Naive thymus-derived CD8-positive, alpha-beta T cell (primary cell): ENCODE data around the gene HOXD9. TPM values are rescaled to one million over a fixed set of nuclear protein-coding genes. Genes with fewer than 3 reads are reported as not detected.

Experiments used
- ATAC-seq, 2 donors: fragments of 150-1000 bp; cut with Tn5 transposase in 1 of 2; sonication (Bioruptor Pico), chemical (Tn5 transposase) in 1 of 2; 1 replicate in 1 of 2; 2 replicates in 1 of 2; pipeline ENCODE4 v1.10.0; 2021; ENCODE audit warnings: mild to moderate bottlenecking in 2 of 2, moderate library complexity in 2 of 2
- POLR2A ChIA-PET: fragments of 350-600 bp; sonication (Branson Sonifier 250); formaldehyde crosslinking; loops from one replicate; lab custom pipeline; 2021; ENCODE audit warnings: antibody characterized with exemption; lab: Charles Lee
- DNase-seq, 10 donors: peaks; one replicate each; pipeline versions ENCODE4 v3.0.0 to v3.0.0-alpha.2; 2020 to 2022
- H3K27ac Mint-ChIP-seq, 10 donors: one replicate each; pipeline ENCODE4 v1.8.0; 2020 to 2022; ENCODE audit warnings: mild to moderate bottlenecking in 10 of 10, mixed read lengths in 10 of 10, moderate library complexity in 4 of 10, inconsistent platforms in 1 of 10
- H3K27me3 Mint-ChIP-seq, 5 donors: one replicate each; pipeline ENCODE4 v1.8.0; 2021 to 2022; ENCODE audit warnings: mixed read lengths in 5 of 5
- H3K36me3 Mint-ChIP-seq, 3 donors: one replicate each; pipeline ENCODE4 v1.8.0; 2020 to 2022; ENCODE audit warnings: mixed read lengths in 3 of 3, mild to moderate bottlenecking in 2 of 3, inconsistent platforms in 1 of 3
- H3K4me1 Mint-ChIP-seq, 4 donors: one replicate each; pipeline ENCODE4 v1.8.0; 2021 to 2022; ENCODE audit warnings: mixed read lengths in 4 of 4
- H3K4me3 Mint-ChIP-seq, 10 donors: one replicate each; pipeline ENCODE4 v1.8.0; 2020 to 2022; ENCODE audit warnings: mild to moderate bottlenecking in 10 of 10, mixed read lengths in 10 of 10, moderate library complexity in 6 of 10, inconsistent platforms in 1 of 10
- H3K9me3 Mint-ChIP-seq, 9 donors: one replicate each; pipeline ENCODE4 v1.8.0; 2020 to 2022; ENCODE audit warnings: mixed read lengths in 9 of 9, mild to moderate bottlenecking in 3 of 9, inconsistent platforms in 1 of 9, moderate library complexity in 1 of 9
- polyA plus RNA-seq, 3 donors: library from polyadenylated mRNA; unstranded; fragments of 300-500 nt; fragmentation: Illumina TruSeq; gene quantifications; one replicate each; pipeline ENCODE4 v1.2.3, GENCODE V29; 2021
- total RNA-seq, 8 experiments: library from RNA in 2 of 8; stranded (reverse) in 2 of 8; gene quantifications; one replicate each; pipeline ENCODE4 v1.2.3 and lab custom pipeline; 2021 to 2026

HOXD9 gene
- total and polyA plus RNA-seq, 5 experiments from 2014 or later: not detected

GRCh38 chr2:176124110-176124946, 1.8 kb downstream of the HOXD9 start:
- POLR2A ChIA-PET: no interaction called here
- H3K4me3 Mint-ChIP-seq: peak overlapping the region in 8 of 10 donors; percentile 6 to 74 (median 64)
- H3K4me1 Mint-ChIP-seq: peaks cover 9 to 35% (median 24%) of the 10 kb centered on the region in 4 donors
- peaks cover 0 to 18% (median 5%) of the 10 kb centered on the region in 9 donors for H3K9me3 Mint-ChIP-seq
- H3K36me3 Mint-ChIP-seq: peaks cover 0 to 7% (median 0%) of the 10 kb centered on the region in 3 donors
- ATAC-seq (no peak), DNase-seq (no peak)
- peak overlapping the region in 2 of 10 donors; percentile 48 to 71 for H3K27ac Mint-ChIP-seq
- H3K27me3 Mint-ChIP-seq: peaks cover 61 to 87% (median 76%) of the 10 kb centered on the region in 5 donors

- DNase-seq (no peak), ATAC-seq (no peak)
- Mint-ChIP-seq H3K4me3 (peak overlapping the region in 2 of 10 donors; percentile 11 to 65), H3K27me3 (peaks cover 53 to 80% (median 67%) of the 10 kb centered on the region in 5 donors), H3K27ac (no peak overlapping the region), H3K36me3 (peaks cover 0 to 7% (median 0%) of the 10 kb centered on the region in 3 donors), H3K9me3 (peaks cover 0 to 11% (median 0%) of the 10 kb centered on the region in 9 donors), H3K4me1 (peaks cover 7 to 35% (median 25%) of the 10 kb centered on the region in 4 donors)
- POLR2A ChIA-PET: no interaction called here
These were observed 2.6 kb downstream of the HOXD9 start for GRCh38 chr2:176124947-176125771.

GRCh38 chr2:176125772-176126054, 3.2 kb downstream of the HOXD9 start:
- peaks cover 0 to 5% (median 0%) of the 10 kb centered on the region in 3 donors for H3K36me3 Mint-ChIP-seq
- no peak overlapping the region for H3K27ac Mint-ChIP-seq
- H3K9me3 Mint-ChIP-seq: peaks cover 0 to 6% (median 0%) of the 10 kb centered on the region in 9 donors
- H3K27me3 Mint-ChIP-seq: peaks cover 51 to 77% (median 63%) of the 10 kb centered on the region in 5 donors
- peaks cover 7 to 37% (median 27%) of the 10 kb centered on the region in 4 donors for H3K4me1 Mint-ChIP-seq
- no peak overlapping the region for H3K4me3 Mint-ChIP-seq
- ATAC-seq (no peak), DNase-seq (no peak)
- POLR2A ChIA-PET: no interaction called here

- peak; percentile 49 to 80 (median 64) for DNase-seq
- Mint-ChIP-seq H3K27me3 (peaks cover 56 to 79% (median 69%) of the 10 kb centered on the region in 5 donors), H3K4me3 (peak overlapping the region in 1 of 10 donors; percentile 10), H3K4me1 (peaks cover 9 to 45% (median 35%) of the 10 kb centered on the region in 4 donors), H3K27ac (peak overlapping the region in 2 of 10 donors; percentile 34 to 71), H3K9me3 (peaks cover 0 to 10% (median under 1%) of the 10 kb centered on the region in 9 donors), H3K36me3 (peaks cover 2 to 10% (median 2%) of the 10 kb centered on the region in 3 donors)
- POLR2A ChIA-PET: no interaction called here
- ATAC-seq: peak in 1 of 2 donors; percentile 36
These were observed 4.6 kb downstream of the HOXD9 start for GRCh38 chr2:176126929-176127773.

GRCh38 chr2:176127774-176128072, 5.2 kb downstream of the HOXD9 start:
- POLR2A ChIA-PET: no interaction called here
- Mint-ChIP-seq H3K27ac (peak overlapping the region in 2 of 10 donors; percentile 1 to 71), H3K9me3 (peaks cover 0 to 10% (median 3%) of the 10 kb centered on the region in 9 donors), H3K27me3 (peaks cover 60 to 84% (median 72%) of the 10 kb centered on the region in 5 donors), H3K36me3 (peaks cover 3 to 10% (median 6%) of the 10 kb centered on the region in 3 donors), H3K4me1 (peaks cover 12 to 50% (median 37%) of the 10 kb centered on the region in 4 donors), H3K4me3 (peak overlapping the region in 4 of 10 donors; percentile 39 to 77 (median 70))
- ATAC-seq (no peak), DNase-seq (no peak)

- H3K36me3 Mint-ChIP-seq: peaks cover 3 to 10% (median 7%) of the 10 kb centered on the region in 3 donors
- H3K9me3 Mint-ChIP-seq: peaks cover 0 to 13% (median 3%) of the 10 kb centered on the region in 9 donors
- ATAC-seq: no peak
- DNase-seq: no peak
- POLR2A ChIA-PET: no interaction called here
- H3K27ac Mint-ChIP-seq: peak overlapping the region in 3 of 10 donors; percentile 19 to 88 (median 71)
- H3K4me1 Mint-ChIP-seq: peaks cover 12 to 48% (median 38%) of the 10 kb centered on the region in 4 donors
- peak overlapping the region; percentile 39 to 77 (median 68) for H3K4me3 Mint-ChIP-seq
- H3K27me3 Mint-ChIP-seq: peaks cover 65 to 88% (median 78%) of the 10 kb centered on the region in 5 donors
These were observed 5.9 kb downstream of the HOXD9 start for GRCh38 chr2:176128172-176128981.

GRCh38 chr2:176128982-176129796, 6.7 kb downstream of the HOXD9 start, which contains the start of gene HOXD8:
Gene HOXD8 (plus strand): TSS chr2:176129705. CDS start chr2:176130367, 662 bp downstream.
- Mint-ChIP-seq H3K9me3 (peaks cover 0 to 22% (median 3%) of the 10 kb centered on the region in 9 donors), H3K36me3 (peaks cover 3 to 10% (median 7%) of the 10 kb centered on the region in 3 donors), H3K27ac (peak within 1 kb of the TSS in 4 of 10 donors; percentile 19 to 88 (median 47)), H3K4me1 (peaks cover 10 to 40% (median 32%) of the 10 kb centered on the region in 4 donors), H3K4me3 (peak within 1 kb of the TSS; percentile 61 to 81 (median 75)), H3K27me3 (peaks cover 67 to 88% (median 78%) of the 10 kb centered on the region in 5 donors)
- DNase-seq (no peak), ATAC-seq (peak; percentile 15 to 19)
- POLR2A ChIA-PET: no interaction called here

GRCh38 chr2:176129813-176130146, 7.3 kb downstream of the HOXD9 start:
- Mint-ChIP-seq H3K9me3 (peaks cover 0 to 23% (median 3%) of the 10 kb centered on the region in 9 donors), H3K27ac (no peak overlapping the region), H3K4me3 (peak overlapping the region in 8 of 10 donors; percentile 31 to 77 (median 44)), H3K4me1 (peaks cover 10 to 40% (median 32%) of the 10 kb centered on the region in 4 donors), H3K36me3 (peaks cover 3 to 10% (median 6%) of the 10 kb centered on the region in 3 donors), H3K27me3 (peaks cover 68 to 88% (median 79%) of the 10 kb centered on the region in 5 donors)
- POLR2A ChIA-PET: no interaction called here
- DNase-seq (no peak), ATAC-seq (peak; percentile 18 to 22)

- peak overlapping the region in 1 of 10 donors; percentile 86 for H3K27ac Mint-ChIP-seq
- H3K36me3 Mint-ChIP-seq: peaks cover 3 to 15% (median 6%) of the 10 kb centered on the region in 3 donors
- peaks cover 68 to 88% (median 80%) of the 10 kb centered on the region in 5 donors for H3K27me3 Mint-ChIP-seq
- POLR2A ChIA-PET: no interaction called here
- DNase-seq: peak in 3 of 10 donors; percentile 14 to 44 (median 33)
- peaks cover 10 to 43% (median 33%) of the 10 kb centered on the region in 4 donors for H3K4me1 Mint-ChIP-seq
- H3K9me3 Mint-ChIP-seq: peaks cover 0 to 28% (median 3%) of the 10 kb centered on the region in 9 donors
- ATAC-seq: peak; percentile 43 to 48
- peak overlapping the region; percentile 61 to 80 (median 76) for H3K4me3 Mint-ChIP-seq
These were observed 7.8 kb downstream of the HOXD9 start for GRCh38 chr2:176130147-176130956.
